ENCODE data around the gene ZNF646. TPM values are rescaled to one million over a fixed set of nuclear protein-coding genes. Genes with fewer than 3 reads are reported as not detected.
A peak's percentile ranks its signal among the peaks of the same experiment; 100 is the strongest.

The ZNF646 gene
- total and polyA plus RNA-seq, 2 of the 13 experiments (the other 11 are each of a cell fraction or from before 2014, with no cell fraction given): 3.4 to 10.9 TPM

GRCh38 chr16:31073142-31073969, 866 bp upstream of the ZNF646 start (continued):
- TF ChIP-seq ZNF616 (CRISPR knock-in tag; IDR thresholded peaks at IDR 0.05; ENCODE audit: low read depth) (peak; percentile 60; the same call in 1 of the 2 replicates), ZNF784 (CRISPR knock-in tag; IDR thresholded peaks at IDR 0.05; ENCODE audit: borderline replicate concordance) (no peak), ARNT2 (CRISPR knock-in tag; IDR thresholded peaks at IDR 0.05; ENCODE audit: low read depth) (peak; percentile 30; the same call in 1 of the 2 replicates), ETS1 (CRISPR knock-in tag; IDR thresholded peaks at IDR 0.05) (0 out of 2 replicates have a peak, but pooled peaks have one; percentile 65), HNRNPK (IDR thresholded peaks at IDR 0.05; ENCODE audit: low read depth, low read length, poor library complexity, severe bottlenecking) (peak; percentile 89), NFE2L1 (CRISPR knock-in tag; IDR thresholded peaks at IDR 0.05; ENCODE audit: borderline replicate concordance) (no peak), ZNF431 (CRISPR knock-in tag; IDR thresholded peaks at IDR 0.05; ENCODE audit: borderline replicate concordance, low read depth) (no peak; the same call in 1 of the 2 replicates), ZNF468 (CRISPR knock-in tag; IDR thresholded peaks at IDR 0.05) (0 out of 2 replicates have a peak, but pooled peaks have one; percentile 63), GZF1 (CRISPR knock-in tag; IDR thresholded peaks at IDR 0.05) (no peak), GLI4 (CRISPR knock-in tag; IDR thresholded peaks at IDR 0.05; ENCODE audit: borderline replicate concordance) (no peak), ZEB1 (IDR thresholded peaks at IDR 0.05; ENCODE audit: insufficient replicate concordance, low read depth) (no peak), ZBTB14 (CRISPR knock-in tag; IDR thresholded peaks at IDR 0.05) (peak; percentile 17; the same call in 1 of the 2 replicates), MIXL1 (CRISPR knock-in tag; IDR thresholded peaks at IDR 0.05) (peak; percentile 25; the same call in 1 of the 2 replicates), ZNF790 (CRISPR knock-in tag; IDR thresholded peaks at IDR 0.05; ENCODE audit: borderline replicate concordance) (peak; percentile 49; the same call in 1 of the 2 replicates), HDAC2 (CRISPR knock-in tag; IDR thresholded peaks at IDR 0.05) (no peak), BHLHE40 (IDR thresholded peaks at IDR 0.05; ENCODE audit: low read length) (peak; percentile 25; the same call in 1 of the 2 replicates), SIN3A (IDR thresholded peaks at IDR 0.05; ENCODE audit: borderline replicate concordance, low read depth, low read length) (peak; percentile 79; the same call in 1 of the 2 replicates), ZNF576 (CRISPR knock-in tag; IDR thresholded peaks at IDR 0.05) (0 out of 2 replicates have a peak, but pooled peaks have one; percentile 71), GABPA (IDR thresholded peaks at IDR 0.05; ENCODE audit: low read depth, low read length) (peak; percentile 83), GABPA (CRISPR knock-in tag; IDR thresholded peaks at IDR 0.05; ENCODE audit: low read depth) (peak; percentile 55; the same call in 1 of the 2 replicates), DMAP1 (CRISPR knock-in tag; IDR thresholded peaks at IDR 0.05) (peak; percentile 70; the same call in 1 of the 2 replicates), KMT2A (CRISPR knock-in tag; IDR thresholded peaks at IDR 0.05) (0 out of 2 replicates have a peak, but pooled peaks have one; percentile 24), MXD3 (CRISPR knock-in tag; IDR thresholded peaks at IDR 0.05) (peak; percentile 17; the same call in 1 of the 2 replicates), ATAD3A (CRISPR knock-in tag; IDR thresholded peaks at IDR 0.05) (peak; percentile 63; the same call in 1 of the 2 replicates)
